Measurements from ENCODE around the gene SEMA5A. TPM values are rescaled to one million over a fixed set of nuclear protein-coding genes. Genes with fewer than 3 reads are reported as not detected.

Gene SEMA5A
- total RNA-seq, 4 donors from 2014 or later = 13.4 to 22.3 (median 18.5) TPM

DNA sequence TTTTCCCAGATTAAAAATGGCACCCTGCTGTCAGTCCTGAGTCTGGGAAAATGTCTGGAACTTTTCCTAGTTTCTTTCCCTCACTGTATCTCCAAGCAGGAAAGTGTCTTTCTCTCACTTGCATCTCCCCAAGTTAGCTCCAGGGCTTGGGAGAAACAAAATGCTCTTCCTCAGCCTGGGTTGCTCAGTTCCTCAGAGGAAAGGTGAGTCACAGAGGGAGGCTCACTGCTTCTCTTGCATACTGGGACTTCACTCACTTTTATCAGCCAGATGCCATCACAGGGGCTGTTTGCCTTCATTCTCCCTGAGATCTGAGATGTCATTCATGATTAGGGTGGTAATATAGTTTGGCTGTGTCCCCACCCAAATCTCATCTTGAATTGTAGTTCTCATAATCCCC, 519.9 kb downstream of the SEMA5A start:
- TF ChIP-seq, protein P1, sequence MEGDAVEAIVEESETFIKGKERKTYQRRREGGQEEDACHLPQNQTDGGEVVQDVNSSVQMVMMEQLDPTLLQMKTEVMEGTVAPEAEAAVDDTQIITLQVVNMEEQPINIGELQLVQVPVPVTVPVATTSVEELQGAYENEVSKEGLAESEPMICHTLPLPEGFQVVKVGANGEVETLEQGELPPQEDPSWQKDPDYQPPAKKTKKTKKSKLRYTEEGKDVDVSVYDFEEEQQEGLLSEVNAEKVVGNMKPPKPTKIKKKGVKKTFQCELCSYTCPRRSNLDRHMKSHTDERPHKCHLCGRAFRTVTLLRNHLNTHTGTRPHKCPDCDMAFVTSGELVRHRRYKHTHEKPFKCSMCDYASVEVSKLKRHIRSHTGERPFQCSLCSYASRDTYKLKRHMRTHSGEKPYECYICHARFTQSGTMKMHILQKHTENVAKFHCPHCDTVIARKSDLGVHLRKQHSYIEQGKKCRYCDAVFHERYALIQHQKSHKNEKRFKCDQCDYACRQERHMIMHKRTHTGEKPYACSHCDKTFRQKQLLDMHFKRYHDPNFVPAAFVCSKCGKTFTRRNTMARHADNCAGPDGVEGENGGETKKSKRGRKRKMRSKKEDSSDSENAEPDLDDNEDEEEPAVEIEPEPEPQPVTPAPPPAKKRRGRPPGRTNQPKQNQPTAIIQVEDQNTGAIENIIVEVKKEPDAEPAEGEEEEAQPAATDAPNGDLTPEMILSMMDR (IDR thresholded peaks at IDR 0.05) = no peak
- no peak for TF ChIP-seq POLR2A (IDR thresholded peaks at IDR 0.05)
- no peak for DNase-seq (ENCODE audit: low spot score in 2 of 2)
- no peak overlapping the region for H3K4me3 ChIP-seq (ENCODE audit: low read depth, poor library complexity, severe bottlenecking)
- intact Hi-C loops (cut with DNase I; ENCODE audit: low total_unique reads) = no loop called here

DNA sequence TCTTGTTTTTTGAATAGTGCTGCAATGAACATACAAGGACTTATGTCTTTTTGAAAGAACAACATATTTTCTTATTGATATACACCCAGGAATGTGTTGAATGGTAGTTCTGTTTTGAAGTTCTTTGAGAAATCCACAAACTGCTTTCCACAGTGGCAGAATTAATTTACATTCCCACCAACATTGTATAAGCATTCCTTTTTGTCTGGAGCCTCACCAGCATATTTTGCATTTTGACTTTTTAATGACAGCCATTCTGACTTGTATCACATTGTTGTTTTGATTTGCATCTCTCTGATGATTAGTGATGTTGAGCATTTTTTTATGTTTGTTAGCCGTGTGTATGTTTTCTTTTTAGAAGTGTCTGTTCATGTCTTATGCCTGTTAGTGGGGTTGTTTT, 524.9 kb downstream of the SEMA5A start:
- 44 to 61% methylated on average over 1 of the region's 1 CpG for WGBS, 2 donors
- no peak for DNase-seq (ENCODE audit: low spot score in 2 of 2)
- no peak for TF ChIP-seq POLR2A (IDR thresholded peaks at IDR 0.05)
- TF ChIP-seq, protein P1 (IDR thresholded peaks at IDR 0.05) = no peak
- intact Hi-C loops (cut with DNase I; ENCODE audit: low total_unique reads) = no loop called here
- no peak overlapping the region for H3K4me3 ChIP-seq (ENCODE audit: low read depth, poor library complexity, severe bottlenecking)

DNA sequence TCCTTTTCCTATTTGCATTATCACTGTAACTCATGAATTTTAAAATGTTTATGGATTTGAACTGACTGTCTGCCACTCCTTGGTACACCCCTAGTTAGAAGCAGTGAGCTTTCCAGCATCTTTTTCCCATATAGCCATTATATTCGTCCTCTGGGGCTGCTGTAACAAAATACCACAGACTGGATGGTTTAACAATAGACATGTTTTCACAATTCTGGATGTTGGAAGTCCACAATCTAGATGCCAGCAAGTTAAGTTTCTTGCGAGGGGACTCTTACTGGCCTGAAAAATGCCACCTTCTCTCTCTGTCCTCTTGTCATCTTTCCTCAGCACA, 530.0 kb downstream of the SEMA5A start:
- TF ChIP-seq POLR2A (IDR thresholded peaks at IDR 0.05) = no peak
- TF ChIP-seq, protein P1 (IDR thresholded peaks at IDR 0.05) = no peak
- H3K4me3 ChIP-seq (ENCODE audit: low read depth, poor library complexity, severe bottlenecking) = no peak overlapping the region
- intact Hi-C loops (cut with DNase I; ENCODE audit: low total_unique reads) = no loop called here
- 28 to 40% methylated on average over 2 of the region's 2 CpGs for WGBS, 2 donors
- no peak for DNase-seq (ENCODE audit: low spot score in 2 of 2)

DNA sequence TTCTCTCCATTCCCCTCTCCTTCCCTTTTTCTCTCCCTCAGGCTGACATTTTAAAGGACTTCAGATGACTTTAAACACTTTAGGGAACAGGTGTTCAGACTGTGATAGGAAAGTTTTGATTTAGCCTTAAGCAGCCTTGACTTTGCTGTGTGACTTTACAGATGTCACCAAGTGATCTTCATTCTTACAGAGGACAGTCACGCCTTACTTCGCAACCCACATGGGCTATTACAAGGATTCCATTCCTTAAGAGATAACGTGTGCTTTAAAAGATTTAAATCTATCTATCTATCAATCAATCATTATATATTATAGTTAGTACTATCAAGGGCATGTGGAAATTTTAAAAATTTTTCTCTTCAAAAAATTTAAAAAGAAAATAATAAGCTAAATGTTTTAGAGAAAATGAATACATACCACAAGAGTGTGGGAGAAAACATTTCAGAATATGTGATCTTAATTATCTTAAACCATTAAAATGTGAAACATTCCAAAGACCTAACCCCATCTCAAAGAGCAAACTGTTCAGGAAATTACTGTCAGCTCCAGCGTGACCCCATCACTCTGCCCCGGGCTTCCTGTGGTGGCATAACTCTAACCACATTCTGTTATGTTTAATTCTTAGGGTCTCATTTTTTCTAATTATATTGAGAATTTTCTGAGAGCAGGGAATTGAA, 530.5 kb downstream of the SEMA5A start:
- no peak overlapping the region for H3K4me3 ChIP-seq (ENCODE audit: low read depth, poor library complexity, severe bottlenecking)
- DNase-seq (ENCODE audit: low spot score in 2 of 2) = no peak
- TF ChIP-seq POLR2A (IDR thresholded peaks at IDR 0.05) = no peak
- TF ChIP-seq, protein P1 (IDR thresholded peaks at IDR 0.05) = no peak
- intact Hi-C loops (cut with DNase I; ENCODE audit: low total_unique reads) = no loop called here
- 48 to 50% methylated on average over 5 of the region's 5 CpGs for WGBS, 2 donors

DNA sequence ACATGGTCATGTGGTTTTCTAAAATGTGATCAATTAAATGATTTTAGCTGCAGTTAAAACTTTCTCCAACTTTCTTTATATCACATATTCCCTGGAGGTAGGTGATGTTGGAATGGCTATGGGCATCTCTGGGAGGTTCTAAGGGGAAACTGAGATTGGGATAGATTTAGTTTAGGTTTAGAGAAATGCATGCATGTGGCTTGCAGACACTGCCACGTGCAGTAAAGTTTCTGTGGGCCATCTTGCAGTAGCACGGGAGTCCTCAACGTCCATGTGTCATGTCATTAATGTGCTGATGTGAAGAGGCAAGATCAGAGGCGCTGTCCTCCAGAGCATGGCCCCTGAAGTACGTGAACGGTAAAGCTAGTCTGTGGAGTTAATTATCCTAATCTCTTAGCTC, 532.7 kb downstream of the SEMA5A start:
- TF ChIP-seq, protein P1 (IDR thresholded peaks at IDR 0.05) = no peak
- no peak for TF ChIP-seq POLR2A (IDR thresholded peaks at IDR 0.05)
- intact Hi-C loops (cut with DNase I; ENCODE audit: low total_unique reads) = no loop called here
- DNase-seq (ENCODE audit: low spot score in 2 of 2) = no peak
- H3K4me3 ChIP-seq (ENCODE audit: low read depth, poor library complexity, severe bottlenecking) = no peak overlapping the region
- 81% methylated on average over 6 of the region's 6 CpGs for WGBS, 2 donors

All from lower leg skin (tissue), 4 donors.